ENCODE measurements around the gene TMA7. TPM values are rescaled to one million over a fixed set of nuclear protein-coding genes. Genes with fewer than 3 reads are reported as not detected.

Gene TMA7
- total and polyA plus RNA-seq, 4 donors, result 75.2 to 241 (median 113) TPM

- TF ChIP-seq CTCF (IDR thresholded peaks at IDR 0.05; ENCODE audit: low read depth, low read length, missing input control) (no peak), EGR1 (IDR thresholded peaks at IDR 0.05; ENCODE audit: low read depth in 2 of 2) (no peak)
These were observed 6.5 kb upstream of the TMA7 start (continued) for GRCh38 chr3:48433472-48434118.

DNA sequence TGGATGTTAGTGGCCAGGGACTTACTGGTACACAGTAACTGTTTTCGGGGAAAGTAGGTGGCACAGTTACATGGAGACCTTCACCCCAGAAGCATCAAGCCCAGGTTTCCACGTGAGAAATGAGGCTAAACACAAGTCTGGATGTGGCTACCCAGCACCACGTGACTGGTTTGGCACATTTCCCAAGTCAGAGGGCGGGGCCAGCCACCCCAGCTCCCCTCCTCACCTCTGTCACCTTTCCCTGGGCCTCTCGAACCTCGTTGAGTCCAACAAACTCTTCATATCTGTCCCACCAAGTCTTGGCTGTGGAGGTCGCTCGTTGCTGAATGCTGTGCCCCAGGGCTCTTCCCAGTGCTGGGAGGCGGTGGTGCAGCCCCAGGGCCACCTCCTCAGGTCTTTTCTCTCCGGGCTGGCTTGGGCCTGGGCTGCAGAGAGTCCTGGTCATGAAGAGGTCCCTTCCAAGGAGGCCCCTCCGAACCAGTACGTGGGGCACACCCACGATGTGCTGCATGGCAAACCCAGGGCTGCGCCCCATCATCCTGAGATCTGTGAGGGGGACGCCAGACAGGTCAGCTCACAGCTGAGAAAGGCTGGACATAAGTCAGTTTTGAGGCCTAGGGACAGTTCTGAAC is 5.3 kb upstream of the TMA7 start:
- H3K36me3 ChIP-seq (ENCODE audit: control insufficient read depth in 4 of 4, insufficient read depth in 3 of 4, low read depth in 1 of 4, low read length in 3 of 4), result peaks cover 0 to 7% (median 0%) of the 10 kb centered on the region in 4 donors
- H3K4me3 ChIP-seq (ENCODE audit: low read depth in 1 of 3, low read length in 3 of 3), result no peak overlapping the region
- 71% methylated on average over 15 of the region's 15 CpGs for WGBS
- H3K27me3 ChIP-seq (ENCODE audit: control insufficient read depth in 4 of 4, insufficient read depth in 4 of 4, low read length in 3 of 4), result no peaks in the 10 kb centered on the region
- DNase-seq (ENCODE audit: low spot score), result no peak
- H3K9ac ChIP-seq (ENCODE audit: low read depth in 1 of 2, low read length in 2 of 2), result no peak overlapping the region
- no peak for TF ChIP-seq CTCF (IDR thresholded peaks at IDR 0.05; ENCODE audit: low read depth, low read length, missing input control)
- TF ChIP-seq SP1 (IDR thresholded peaks at IDR 0.05), result no peak
- TF ChIP-seq JUND (IDR thresholded peaks at IDR 0.05), result no peak
- TF ChIP-seq YY1 (IDR thresholded peaks at IDR 0.05), result no peak
- TF ChIP-seq, protein P1, sequence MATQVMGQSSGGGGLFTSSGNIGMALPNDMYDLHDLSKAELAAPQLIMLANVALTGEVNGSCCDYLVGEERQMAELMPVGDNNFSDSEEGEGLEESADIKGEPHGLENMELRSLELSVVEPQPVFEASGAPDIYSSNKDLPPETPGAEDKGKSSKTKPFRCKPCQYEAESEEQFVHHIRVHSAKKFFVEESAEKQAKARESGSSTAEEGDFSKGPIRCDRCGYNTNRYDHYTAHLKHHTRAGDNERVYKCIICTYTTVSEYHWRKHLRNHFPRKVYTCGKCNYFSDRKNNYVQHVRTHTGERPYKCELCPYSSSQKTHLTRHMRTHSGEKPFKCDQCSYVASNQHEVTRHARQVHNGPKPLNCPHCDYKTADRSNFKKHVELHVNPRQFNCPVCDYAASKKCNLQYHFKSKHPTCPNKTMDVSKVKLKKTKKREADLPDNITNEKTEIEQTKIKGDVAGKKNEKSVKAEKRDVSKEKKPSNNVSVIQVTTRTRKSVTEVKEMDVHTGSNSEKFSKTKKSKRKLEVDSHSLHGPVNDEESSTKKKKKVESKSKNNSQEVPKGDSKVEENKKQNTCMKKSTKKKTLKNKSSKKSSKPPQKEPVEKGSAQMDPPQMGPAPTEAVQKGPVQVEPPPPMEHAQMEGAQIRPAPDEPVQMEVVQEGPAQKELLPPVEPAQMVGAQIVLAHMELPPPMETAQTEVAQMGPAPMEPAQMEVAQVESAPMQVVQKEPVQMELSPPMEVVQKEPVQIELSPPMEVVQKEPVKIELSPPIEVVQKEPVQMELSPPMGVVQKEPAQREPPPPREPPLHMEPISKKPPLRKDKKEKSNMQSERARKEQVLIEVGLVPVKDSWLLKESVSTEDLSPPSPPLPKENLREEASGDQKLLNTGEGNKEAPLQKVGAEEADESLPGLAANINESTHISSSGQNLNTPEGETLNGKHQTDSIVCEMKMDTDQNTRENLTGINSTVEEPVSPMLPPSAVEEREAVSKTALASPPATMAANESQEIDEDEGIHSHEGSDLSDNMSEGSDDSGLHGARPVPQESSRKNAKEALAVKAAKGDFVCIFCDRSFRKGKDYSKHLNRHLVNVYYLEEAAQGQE (IDR thresholded peaks at IDR 0.05), result no peak
- no peak for TF ChIP-seq RAD21 (IDR thresholded peaks at IDR 0.05)
- TF ChIP-seq, protein P2, sequence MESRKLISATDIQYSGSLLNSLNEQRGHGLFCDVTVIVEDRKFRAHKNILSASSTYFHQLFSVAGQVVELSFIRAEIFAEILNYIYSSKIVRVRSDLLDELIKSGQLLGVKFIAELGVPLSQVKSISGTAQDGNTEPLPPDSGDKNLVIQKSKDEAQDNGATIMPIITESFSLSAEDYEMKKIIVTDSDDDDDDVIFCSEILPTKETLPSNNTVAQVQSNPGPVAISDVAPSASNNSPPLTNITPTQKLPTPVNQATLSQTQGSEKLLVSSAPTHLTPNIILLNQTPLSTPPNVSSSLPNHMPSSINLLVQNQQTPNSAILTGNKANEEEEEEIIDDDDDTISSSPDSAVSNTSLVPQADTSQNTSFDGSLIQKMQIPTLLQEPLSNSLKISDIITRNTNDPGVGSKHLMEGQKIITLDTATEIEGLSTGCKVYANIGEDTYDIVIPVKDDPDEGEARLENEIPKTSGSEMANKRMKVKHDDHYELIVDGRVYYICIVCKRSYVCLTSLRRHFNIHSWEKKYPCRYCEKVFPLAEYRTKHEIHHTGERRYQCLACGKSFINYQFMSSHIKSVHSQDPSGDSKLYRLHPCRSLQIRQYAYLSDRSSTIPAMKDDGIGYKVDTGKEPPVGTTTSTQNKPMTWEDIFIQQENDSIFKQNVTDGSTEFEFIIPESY (IDR thresholded peaks at IDR 0.05), result no peak
- no peak for TF ChIP-seq RXRA (IDR thresholded peaks at IDR 0.05)
- TF ChIP-seq FOXA1 (IDR thresholded peaks at IDR 0.05), result no peak
- TF ChIP-seq TAF1 (conservative IDR thresholded peaks at IDR 0.05), result no peak
- no peak for TF ChIP-seq HNF4G (IDR thresholded peaks at IDR 0.05)
- TF ChIP-seq NR2F2 (IDR thresholded peaks at IDR 0.05), result no peak
- H3K4me1 ChIP-seq (ENCODE audit: control insufficient read depth in 4 of 4, insufficient read depth in 4 of 4, low read length in 3 of 4), result peaks cover 10 to 44% (median 25%) of the 10 kb centered on the region in 4 donors
- no peak overlapping the region for H3K27ac ChIP-seq (ENCODE audit: low read depth in 1 of 2, low read length in 2 of 2)
- no peaks in the 10 kb centered on the region for H3K9me3 ChIP-seq (ENCODE audit: control insufficient read depth in 4 of 4, low read length in 3 of 4)

Measured in liver (tissue), 9 donors.